GM18517 (cell line): ENCODE measurements around the gene PRKAG2.
A peak's percentile ranks its signal among the peaks of the same experiment; 100 is the strongest.
"Not testable (repeated sequence)": the region's sequence is repeated elsewhere in the genome, so short reads cannot be mapped to it uniquely, and the experiment has no call there.

Experiments used
- ATAC-seq: cut with Tn5 transposase; IDR thresholded peaks from one replicate; pipeline ENCODE4 v1.9.1; 2021; ENCODE audit warnings: mild to moderate bottlenecking, moderate library complexity; ENCODE audit not compliant: unreplicated experiment

PRKAG2 gene

DNA sequence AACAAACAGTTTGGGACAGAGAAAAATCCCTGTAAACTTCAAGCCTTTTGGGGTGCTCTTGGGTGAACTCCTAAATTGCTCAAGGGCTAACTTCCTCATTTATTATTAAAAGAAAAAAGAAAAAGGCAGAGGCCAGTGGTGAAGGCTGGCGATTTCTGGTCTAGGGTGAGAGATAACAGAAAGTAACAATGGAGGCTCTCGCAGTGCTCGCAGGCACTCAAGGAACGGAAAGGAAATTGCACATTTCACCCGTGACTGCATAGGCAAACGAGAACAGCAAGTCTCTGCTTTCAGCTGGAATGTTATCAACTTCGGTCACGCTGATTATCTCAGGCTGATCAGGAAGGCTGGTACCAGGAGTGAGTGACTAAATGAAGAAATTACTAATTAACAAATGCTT lies 70.7 kb downstream of the PRKAG2 start:
- no peak for ATAC-seq

GRCh38 chr7:151805191-151805590 lies 71.7 kb downstream of the PRKAG2 start:
- no peak for ATAC-seq

DNA sequence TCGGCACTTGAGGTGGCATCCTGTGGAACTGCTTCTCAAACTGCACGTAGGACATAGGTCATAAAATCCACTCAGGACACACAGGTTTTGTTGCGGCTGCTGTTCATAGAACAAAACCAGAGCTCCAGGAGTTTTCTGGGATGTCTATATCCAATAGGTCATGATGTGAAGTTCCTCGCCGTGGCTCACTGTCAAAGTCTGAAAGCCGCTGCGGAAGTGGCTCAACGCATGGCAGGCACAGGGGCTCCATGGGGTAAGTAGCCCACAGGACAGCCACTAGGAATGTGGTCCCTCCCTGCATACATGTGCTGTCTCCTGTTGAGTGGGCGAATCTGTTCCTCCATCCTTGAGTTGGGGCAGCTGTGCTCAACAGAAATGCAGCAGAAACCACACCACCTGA lies 72.2 kb downstream of the PRKAG2 start:
- ATAC-seq = no peak

DNA sequence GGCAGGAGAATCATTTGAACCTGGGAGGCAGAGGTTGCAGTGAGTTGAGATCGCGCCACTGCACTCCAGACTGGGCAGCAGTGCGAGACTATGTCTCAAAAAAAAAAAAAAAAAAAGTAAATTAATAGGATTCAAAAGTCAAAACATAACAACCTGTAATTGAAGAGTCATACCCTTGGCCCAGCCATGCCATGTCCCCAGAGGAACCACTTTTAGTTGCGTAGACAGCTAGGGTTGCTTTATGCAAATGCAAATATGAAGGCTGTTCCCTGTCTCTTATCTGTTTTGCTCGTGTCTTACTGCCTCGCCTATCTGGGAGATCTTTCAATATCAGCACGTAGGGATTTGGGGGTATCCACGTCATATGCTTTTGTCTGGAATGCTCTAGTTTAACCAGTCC lies 73.1 kb downstream of the PRKAG2 start:
- no peak for ATAC-seq

DNA sequence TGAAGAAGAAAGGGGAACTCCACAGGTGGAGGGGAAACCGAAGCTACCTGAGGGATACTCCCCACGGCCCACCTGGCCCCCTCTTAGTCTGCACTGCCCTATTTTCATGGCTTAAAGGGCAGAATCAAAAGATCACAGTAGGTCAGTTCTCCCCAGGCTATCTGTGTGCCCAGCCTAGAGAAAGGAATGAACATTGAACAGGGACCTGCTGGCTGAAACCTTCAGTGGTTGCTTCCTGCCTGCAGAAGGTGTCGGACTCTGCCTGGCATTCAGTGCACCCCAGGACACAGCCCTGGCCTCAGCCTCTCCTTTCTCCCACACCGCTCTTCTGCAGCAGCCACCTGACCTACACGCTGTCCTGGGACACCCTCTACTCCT lies 74.5 kb downstream of the PRKAG2 start:
- no peak for ATAC-seq

DNA sequence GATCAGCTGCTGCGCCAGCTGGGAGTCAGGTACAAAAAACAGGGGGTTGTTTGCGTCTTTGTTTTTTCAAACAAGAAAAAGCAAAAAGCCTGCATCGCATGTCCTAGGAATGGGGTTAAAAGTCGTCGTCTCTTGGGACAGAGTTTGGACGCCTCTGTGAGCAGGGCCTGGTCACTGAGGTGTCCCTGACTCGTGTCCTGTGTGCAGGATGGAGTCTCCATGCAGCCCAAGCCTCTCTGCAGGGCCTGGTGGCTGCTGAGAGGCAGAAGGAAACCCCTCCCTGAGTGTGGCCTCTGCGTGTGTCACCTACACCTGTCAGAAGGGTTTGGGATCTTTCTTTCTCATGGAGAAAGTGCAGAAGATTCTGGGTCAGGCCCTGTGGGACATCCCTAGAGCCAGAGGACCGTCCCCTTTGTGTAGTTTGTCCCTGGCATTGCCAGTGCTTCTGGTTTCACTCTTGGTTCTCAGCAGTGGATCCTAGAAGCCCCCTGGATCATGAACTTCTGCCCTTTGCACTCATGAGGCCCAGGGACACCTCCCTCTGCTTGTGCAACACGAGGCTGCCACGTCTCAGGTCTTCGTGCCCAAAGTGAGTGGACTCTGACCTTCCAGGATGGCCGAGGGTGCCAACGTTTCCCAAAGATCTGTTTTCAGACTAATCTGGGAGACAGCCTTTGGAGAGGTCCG lies 75.0 kb downstream of the PRKAG2 start:
- ATAC-seq = no peak

- ATAC-seq = no peak
Measured at GRCh38 chr7:151801291-151801690, 75.6 kb downstream of the PRKAG2 start.

- ATAC-seq = no peak
Measured at GRCh38 chr7:151800861-151801260, 76.1 kb downstream of the PRKAG2 start.

DNA sequence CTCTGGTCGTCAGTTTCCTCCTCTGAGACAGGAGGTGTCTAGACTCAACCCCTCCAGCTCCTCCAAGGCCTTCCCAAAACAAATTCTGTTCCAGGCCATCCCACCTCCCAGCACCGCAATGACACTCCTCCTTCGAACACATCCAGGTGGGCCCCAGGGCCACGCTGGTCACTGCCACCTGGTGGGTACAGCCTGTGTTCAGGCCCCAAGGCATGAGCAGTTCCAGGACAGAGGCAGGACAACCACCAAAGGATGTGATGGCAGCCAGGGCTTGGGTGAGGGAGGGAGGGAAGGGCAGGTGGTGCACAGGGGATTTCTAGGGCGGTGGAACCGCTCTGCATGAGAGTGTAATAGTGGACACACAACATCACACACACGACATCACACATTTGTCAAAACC lies 76.5 kb downstream of the PRKAG2 start:
- no peak for ATAC-seq

DNA sequence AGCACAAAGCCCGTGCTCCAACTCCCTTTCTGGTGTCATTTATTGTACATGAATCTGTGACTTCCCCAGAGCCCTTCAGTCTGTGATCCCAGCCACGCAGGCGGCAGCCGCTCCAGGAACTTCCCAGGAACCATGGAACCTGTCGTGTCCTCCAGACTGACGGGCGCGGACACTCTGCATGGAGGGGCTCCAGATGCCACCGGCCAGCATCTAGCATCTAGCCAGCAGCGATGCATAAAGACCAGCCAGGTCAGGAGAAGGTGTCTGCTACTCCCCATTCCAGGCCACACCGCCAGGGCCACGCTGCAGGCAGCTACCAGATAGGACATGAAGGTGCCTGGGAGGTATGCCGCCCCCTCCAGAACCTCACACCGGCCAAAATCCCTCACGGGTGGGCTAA lies 77.4 kb downstream of the PRKAG2 start:
- ATAC-seq = no peak

DNA sequence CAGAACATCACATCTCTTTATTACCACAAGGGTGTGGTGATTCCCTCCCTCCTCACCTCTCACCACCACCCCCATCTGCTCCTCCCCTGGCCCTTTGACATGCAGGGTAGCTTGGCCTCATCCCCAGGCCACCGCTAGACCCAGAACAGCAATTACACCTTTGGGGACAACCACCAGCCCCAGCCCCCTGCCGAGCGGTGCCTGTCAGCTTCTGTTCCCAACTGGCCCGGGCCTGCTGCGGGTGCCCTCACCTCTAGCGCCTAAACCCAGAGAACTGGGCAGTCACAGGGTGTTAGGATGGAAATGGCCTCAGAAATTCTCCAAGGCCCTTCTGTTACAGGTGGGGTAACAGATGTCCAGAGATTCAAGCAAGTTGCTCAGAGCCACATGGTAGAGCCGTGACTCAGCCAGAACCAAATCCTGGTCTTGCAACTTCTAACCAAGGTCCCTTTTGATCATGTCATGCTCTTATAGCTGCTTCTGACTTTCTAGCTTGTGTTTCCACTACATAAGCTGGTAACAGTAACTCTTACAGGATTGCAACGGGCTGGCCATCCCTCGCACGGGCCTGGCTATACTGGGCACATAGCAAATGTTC lies 78.0 kb downstream of the PRKAG2 start:
- ATAC-seq = no peak

GRCh38 chr7:151797667-151798307 lies 79.1 kb downstream of the PRKAG2 start:
- ATAC-seq = not testable (repeated sequence)

DNA sequence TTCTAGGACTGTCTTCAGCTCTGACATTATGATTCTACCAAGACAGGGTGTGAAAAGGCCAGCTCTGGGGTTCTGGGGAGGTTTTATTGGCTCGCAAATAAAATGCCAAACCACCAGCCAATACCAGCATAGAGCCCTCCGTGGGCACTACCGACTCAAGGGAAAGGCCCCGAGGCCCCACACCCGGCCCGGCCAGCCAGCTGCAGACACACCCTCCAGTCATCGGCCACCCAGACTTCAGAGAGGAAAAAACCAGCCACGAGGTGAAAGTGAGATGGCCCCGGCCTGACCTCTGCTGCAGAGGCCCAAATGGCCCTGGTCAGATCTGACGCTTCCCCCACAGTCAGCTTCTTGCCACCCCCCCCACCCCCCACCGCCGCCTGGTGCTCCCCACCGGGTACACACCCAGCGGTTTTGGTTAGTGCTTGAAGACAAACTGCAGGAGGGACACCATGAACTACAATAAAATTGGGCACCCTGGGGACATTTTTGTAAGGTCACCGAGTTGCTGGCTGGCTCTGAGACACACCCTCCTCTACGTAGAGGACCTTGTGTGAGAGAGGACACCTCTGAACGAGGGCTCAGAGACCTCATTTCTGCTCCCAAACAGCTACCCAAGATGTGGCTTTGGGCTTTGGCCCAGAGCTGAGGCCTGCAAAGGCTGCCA lies 79.9 kb downstream of the PRKAG2 start:
- no peak for ATAC-seq

GRCh38 chr7:151796091-151796870 lies 80.6 kb downstream of the PRKAG2 start:
- ATAC-seq = no peak

DNA sequence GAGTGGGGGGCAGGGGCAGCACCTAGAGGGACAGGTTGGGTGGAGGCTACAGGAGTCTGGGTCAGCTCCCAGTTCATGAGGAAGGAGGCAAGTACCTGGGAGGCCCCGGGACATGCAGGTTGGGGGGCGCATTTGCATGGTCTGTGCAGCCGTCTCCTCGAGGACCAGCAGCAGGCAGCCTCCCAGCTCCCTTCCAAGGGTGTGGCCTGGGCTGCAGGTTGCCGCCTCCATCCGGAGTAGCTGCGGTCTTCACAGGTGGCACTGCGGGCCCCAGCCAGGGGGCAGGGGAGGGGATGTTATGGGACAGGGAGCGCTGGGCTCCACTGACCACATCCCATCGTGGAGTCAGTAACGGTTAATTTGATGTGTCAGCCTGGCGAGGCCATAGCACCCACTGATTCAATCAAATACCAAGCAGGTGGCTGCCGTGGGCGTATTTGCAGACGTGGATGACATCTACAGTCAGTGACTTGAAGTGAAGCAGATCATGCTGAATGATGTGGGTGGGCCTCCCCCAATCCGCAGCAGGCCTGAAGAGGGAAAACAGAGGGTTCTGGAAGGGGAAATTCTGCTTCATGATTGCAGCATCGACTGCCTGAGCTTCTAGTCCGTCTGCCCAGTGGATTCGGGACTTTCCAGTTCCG lies 81.6 kb downstream of the PRKAG2 start:
- peak; percentile 80 for ATAC-seq

DNA sequence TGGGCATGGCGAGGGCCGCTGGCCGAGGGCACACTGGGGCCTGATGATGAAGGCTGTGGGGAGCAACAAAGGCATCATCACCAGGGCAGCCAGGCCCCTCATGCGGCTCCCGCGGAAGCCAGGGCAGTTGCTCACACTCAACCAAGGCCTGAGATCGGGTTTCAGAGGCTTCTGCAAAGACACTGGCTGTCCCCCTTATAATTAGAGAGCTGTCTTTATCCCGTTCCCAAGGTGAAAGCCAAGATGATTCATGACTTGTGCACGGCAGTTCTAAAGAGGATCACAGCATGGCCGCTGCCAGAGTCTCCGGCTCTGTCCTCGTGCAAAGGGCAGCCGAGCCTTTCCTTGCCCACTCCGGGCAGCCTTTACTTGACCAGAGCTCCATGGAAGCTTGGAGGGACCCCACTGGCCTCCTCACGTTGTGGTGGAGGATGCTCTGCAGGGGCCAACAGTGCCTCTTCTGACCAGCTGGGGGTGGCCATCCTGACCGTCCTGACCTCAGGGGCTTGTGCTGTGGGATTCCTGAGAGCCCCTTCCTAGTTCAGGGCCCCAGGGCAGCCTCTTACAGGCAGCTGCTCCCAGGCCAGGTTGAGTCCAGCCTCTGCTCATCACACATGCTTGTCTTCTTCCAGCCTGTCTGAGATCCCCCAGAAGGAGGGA lies 82.3 kb downstream of the PRKAG2 start:
- ATAC-seq = no peak

DNA sequence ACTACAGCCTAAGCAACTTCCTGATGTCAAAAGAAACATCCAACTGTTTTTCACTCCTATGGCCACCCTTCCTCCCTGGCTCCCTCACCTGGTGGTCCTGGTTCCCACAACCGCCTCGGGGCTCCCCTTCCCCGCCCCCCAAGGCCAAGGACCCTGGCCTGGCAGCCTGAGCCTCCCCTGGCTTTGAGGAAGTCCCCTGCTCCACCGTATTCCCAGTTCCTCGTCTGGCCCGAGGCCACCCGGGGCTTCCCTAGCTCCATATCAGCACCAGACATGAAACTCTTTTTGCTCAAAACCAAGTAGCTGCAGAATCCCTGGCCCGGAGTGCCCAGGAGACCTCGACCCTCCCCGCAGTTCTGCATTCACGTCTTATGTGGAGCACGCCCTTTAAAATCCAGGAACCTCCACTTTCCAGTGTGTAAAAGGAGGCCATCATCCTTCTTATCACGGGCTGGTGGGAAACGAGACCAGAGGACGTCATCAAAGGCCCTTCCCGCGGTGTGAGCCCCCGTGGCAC lies 82.9 kb downstream of the PRKAG2 start:
- ATAC-seq = no peak

- ATAC-seq = no peak
Measured at GRCh38 chr7:151793531-151793951, 83.4 kb downstream of the PRKAG2 start.

GRCh38 chr7:151792636-151793035 lies 84.3 kb downstream of the PRKAG2 start:
- no peak for ATAC-seq

GRCh38 chr7:151792086-151792485 lies 84.8 kb downstream of the PRKAG2 start:
- no peak for ATAC-seq
